ENCODE data around the gene PRM3.

DNA sequence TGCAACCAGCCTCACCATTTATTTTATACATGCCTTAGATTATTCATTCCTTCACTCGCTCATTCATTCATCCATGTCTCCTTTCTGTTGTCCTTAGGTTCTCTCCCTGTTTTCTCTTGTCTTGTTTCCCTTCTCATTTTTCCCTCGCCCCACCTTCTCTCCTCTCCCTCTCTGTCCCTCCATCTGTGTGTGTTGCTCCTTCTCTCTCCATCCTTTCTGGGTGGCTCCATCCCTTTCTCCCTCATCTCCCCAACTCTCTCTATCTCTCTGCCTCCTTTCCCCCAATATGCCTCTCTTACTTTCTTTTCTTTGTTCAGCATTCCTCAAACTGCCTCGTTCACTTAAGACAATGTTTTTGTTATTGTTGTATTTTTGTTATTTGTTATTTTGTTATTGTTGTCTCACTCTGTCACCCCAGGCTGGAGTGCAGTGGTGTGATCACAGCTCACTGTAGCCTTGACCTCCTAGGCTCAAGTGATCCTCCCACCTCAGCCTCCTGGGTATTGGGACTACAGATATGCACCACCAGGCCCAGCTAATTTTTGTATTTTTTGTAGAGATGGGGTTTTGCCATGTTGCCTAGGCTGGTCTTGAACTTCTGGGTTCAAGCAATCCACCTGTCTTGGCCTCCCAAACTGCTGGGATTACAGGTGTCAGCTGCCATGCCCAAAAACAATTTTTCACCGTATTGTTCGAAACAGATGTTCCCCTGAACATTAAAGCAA is 31.8 kb downstream of the PRM3 start:
- TF ChIP-seq CTCF (IDR thresholded peaks at IDR 0.05) (no peak), EP300 (IDR thresholded peaks at IDR 0.05) (no peak), POLR2A (IDR thresholded peaks at IDR 0.05) (no peak)

Data from suprapubic skin (tissue), 3 donors.